GM13976 (cell line): ENCODE results near the gene ANO4.

Experiments used
- DNase-seq: peaks from one replicate; pipeline ENCODE4 v3.0.0; 2012; ENCODE audit warnings: low spot score
- CTCF ChIP-seq: IDR thresholded peaks from 2 replicates; pipeline ENCODE4 v1.5.1; 2012; ENCODE audit warnings: borderline replicate concordance, mild to moderate bottlenecking; ENCODE audit not compliant: insufficient read depth; ENCODE audit errors: extremely low read depth, missing control alignments, control extremely low read depth
- in situ Hi-C: fragments of 300-500 bp; cut with MboI; formaldehyde crosslinking; loops from one replicate; pipeline ENCODE4 v1.12.0; 2022; ENCODE audit warnings: low sequenced_read_pairs, mixed read lengths, inconsistent platforms; ENCODE audit not compliant: unreplicated experiment

The ANO4 gene

DNA sequence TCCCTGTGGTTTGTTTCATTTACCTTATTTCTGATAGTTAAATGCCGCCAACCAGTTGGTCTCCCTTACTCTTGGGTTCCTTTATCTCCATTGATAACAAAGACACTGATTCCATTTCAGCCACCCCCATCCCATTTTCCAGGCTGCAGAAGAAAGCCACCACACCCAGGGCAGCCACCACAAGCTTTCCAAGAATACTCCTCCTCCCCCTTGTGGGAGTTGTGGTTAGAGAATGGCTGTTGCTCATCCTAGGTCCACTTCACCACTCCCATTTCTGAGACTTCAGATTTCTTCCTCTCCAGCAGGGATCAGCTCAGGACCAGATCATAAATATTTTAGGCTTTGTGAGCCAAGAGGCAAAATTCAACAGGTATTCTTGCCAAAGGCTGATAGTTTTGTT, 73.9 kb downstream of the ANO4 start:
- DNase-seq = no peak
- in situ Hi-C loops = no loop called here
- TF ChIP-seq CTCF = no peak

DNA sequence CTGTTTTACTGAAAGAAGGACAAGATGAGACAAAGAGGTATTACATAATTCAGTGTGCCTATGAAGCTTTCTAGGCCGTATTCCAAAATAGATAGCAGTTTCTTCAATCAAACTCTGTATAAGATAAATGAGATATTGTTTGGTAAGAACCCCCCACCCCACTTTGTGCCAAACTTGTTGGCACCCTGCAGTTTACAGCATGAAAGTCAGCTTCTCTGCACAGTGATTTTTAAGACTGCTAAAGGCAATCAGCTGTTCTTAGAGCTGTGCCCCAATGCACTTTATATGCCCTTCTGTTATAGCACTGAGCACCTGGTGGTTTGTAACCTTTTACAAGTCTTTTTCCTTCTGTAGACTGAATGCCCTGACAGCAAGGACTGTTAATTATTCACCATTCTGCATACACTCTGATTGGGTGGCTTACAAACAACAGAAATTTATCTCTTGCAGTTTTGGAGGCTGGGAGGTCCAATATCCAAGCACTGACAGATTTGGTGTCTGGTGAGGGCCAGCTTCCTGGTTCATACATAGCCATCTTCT, 76.7 kb downstream of the ANO4 start:
- no peak for TF ChIP-seq CTCF
- in situ Hi-C loops = no loop called here
- DNase-seq = no peak

GRCh38 chr12:100875156-100875555, 80.6 kb downstream of the ANO4 start:
- no peak for DNase-seq
- in situ Hi-C loops = no loop called here
- TF ChIP-seq CTCF = no peak

GRCh38 chr12:100875771-100876170, 81.2 kb downstream of the ANO4 start:
- in situ Hi-C loops = no loop called here
- TF ChIP-seq CTCF = no peak
- DNase-seq = no peak

- in situ Hi-C loops = no loop called here
- no peak for TF ChIP-seq CTCF
- DNase-seq = no peak
Measured at GRCh38 chr12:100877776-100878175, 83.2 kb downstream of the ANO4 start.

- DNase-seq = no peak
- in situ Hi-C loops = no loop called here
- TF ChIP-seq CTCF = no peak
Measured at GRCh38 chr12:100895192-100895591, 100.6 kb downstream of the ANO4 start.

DNA sequence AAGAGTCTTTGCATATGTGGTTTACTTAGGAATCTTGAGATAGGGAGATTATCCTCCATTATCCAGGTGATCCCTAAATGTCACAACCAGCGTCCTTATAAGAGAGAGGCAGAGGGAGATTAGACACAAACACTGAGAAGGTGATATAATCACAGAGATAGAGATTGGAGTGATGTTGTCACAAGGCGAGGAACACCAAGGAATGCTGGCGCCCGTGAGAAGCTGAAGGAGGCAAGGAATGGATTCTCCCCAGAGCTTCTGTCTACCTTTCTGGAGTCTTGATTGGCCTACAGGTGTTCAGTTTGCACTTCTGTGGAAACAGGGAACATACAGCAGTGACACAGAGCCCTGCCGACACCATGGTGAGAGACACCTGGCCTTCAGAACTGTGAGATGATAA, 101.6 kb downstream of the ANO4 start:
- no peak for DNase-seq
- in situ Hi-C loops = no loop called here
- no peak for TF ChIP-seq CTCF
